ENCODE data around the gene TANK.
A peak's percentile ranks its signal among the peaks of the same experiment; 100 is the strongest.
"Not testable (repeated sequence)": the region's sequence is repeated elsewhere in the genome, so short reads cannot be mapped to it uniquely, and the experiment has no call there.

TANK gene

GRCh38 chr2:161279230-161279815 is 119.1 kb downstream of the TANK start:
- not testable (repeated sequence) for DNase-seq

GRCh38 chr2:161280906-161281323 is 120.7 kb downstream of the TANK start:
- peak in 1 of 2 donors; percentile 11 for DNase-seq

GRCh38 chr2:161281615-161282310 is 121.5 kb downstream of the TANK start:
- DNase-seq = not testable (repeated sequence)

GRCh38 chr2:161282311-161282644 is 122.0 kb downstream of the TANK start:
- not testable (repeated sequence) for DNase-seq

GRCh38 chr2:161283926-161284325 is 123.7 kb downstream of the TANK start:
- no peak for DNase-seq
